ENCODE data around the gene CYSTM1. TPM values are rescaled to one million over a fixed set of nuclear protein-coding genes. Genes with fewer than 3 reads are reported as not detected.

Gene CYSTM1
- total RNA-seq, 2 donors from 2014 or later = 37.0 to 51.7 TPM

DNA sequence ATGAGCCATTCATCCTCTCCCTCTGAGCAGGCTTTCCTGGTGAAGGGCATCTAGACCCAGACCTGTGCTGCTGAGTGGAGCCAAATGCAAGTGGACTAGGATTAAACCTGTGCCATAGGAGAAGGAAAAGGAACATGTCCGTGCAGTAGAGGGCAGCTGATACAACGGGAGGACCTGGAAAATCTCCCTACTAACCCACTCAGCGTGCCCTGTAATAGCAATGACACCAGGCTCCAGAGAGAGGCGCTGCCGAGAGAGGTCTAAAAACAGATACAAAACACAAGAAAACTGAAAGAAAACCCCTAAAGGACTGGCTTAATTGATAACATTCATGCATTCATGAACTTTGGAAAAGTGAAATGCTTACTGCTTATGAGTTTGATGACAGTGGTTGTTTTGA is 67.1 kb downstream of the CYSTM1 start:
- DNase-seq (ENCODE audit: low spot score) = no peak
- TF ChIP-seq CTCF (IDR thresholded peaks at IDR 0.05) (no peak), POLR2A (IDR thresholded peaks at IDR 0.05) (no peak), POLR2AphosphoS5 (IDR thresholded peaks at IDR 0.05) (no peak)
- intact Hi-C loops (cut with DNase I) = loop anchor here (2.0 kb wide), 1 partner anchor 105 kb away; the partner anchor contains the start of gene HBEGF
- H3K4me1 ChIP-seq (replicated peaks) = peaks cover 4% of the 10 kb centered on the region
- 83% methylated on average over 5 of the region's 5 CpGs for WGBS
- H3K4me3 ChIP-seq = no peak overlapping the region
- peak overlapping the region in 1 of 2 donors; percentile 13 for H3K27ac ChIP-seq
- no peaks in the 10 kb centered on the region for H3K9me3 ChIP-seq
- H3K36me3 ChIP-seq = no peaks in the 10 kb centered on the region
- no peaks in the 10 kb centered on the region for H3K27me3 ChIP-seq (replicated peaks; ENCODE audit: insufficient read depth)

- TF ChIP-seq POLR2AphosphoS5 (IDR thresholded peaks at IDR 0.05) (no peak), POLR2A (IDR thresholded peaks at IDR 0.05) (no peak), CTCF (IDR thresholded peaks at IDR 0.05) (no peak)
- no peaks in the 10 kb centered on the region for H3K9me3 ChIP-seq
- H3K36me3 ChIP-seq = no peaks in the 10 kb centered on the region
- H3K4me1 ChIP-seq (replicated peaks) = peaks cover 4% of the 10 kb centered on the region
- intact Hi-C loops (cut with DNase I) = loop anchor here (2.0 kb wide), 1 partner anchor 104 kb away; the partner anchor contains the start of gene HBEGF
- no peak overlapping the region for H3K27ac ChIP-seq
- WGBS = 66% methylated on average over 4 of the region's 4 CpGs
- H3K27me3 ChIP-seq (replicated peaks; ENCODE audit: insufficient read depth) = no peaks in the 10 kb centered on the region
- no peak for DNase-seq (ENCODE audit: low spot score)
- no peak overlapping the region for H3K4me3 ChIP-seq
Measured at GRCh38 chr5:140242890-140243585, 68.0 kb downstream of the CYSTM1 start.

DNA sequence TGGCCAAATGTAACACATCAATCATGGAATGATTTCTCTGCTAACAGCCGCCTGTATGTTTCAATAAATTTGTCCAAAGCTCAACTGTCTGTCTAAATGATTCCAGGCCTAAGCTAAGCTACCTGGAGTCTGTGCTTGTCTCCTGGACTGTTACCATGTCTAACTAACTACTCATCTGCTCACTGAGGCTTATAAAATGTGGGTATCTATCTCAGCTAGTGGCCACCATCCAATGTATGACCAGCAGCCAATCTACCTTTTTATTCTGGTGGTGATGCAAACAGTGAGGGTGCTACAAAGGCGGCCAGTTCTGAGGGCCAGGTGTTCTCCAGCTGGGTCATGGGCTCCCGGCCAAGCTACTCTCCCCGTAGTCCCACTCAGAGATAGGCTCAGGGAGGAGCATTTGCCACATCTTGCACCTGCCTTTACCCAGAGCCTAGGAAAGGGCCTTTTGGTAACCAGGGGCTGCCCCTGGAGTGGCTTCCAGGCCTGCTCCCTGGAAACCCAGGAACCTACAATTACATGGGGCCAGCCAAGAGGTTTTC is 68.8 kb downstream of the CYSTM1 start:
- Histone ChIP-seq H3K36me3 (no peaks in the 10 kb centered on the region), H3K4me3 (no peak overlapping the region), H3K27ac (no peak overlapping the region), H3K9me3 (no peaks in the 10 kb centered on the region), H3K27me3 (replicated peaks; ENCODE audit: insufficient read depth) (no peaks in the 10 kb centered on the region), H3K4me1 (replicated peaks) (peaks cover 4% of the 10 kb centered on the region)
- intact Hi-C loops (cut with DNase I) = loop anchor here (2.0 kb wide), 2 partner anchors 103 to 113 kb away; partner anchors contain the start of gene HBEGF
- 67% methylated on average over 4 of the region's 4 CpGs for WGBS
- TF ChIP-seq POLR2AphosphoS5 (IDR thresholded peaks at IDR 0.05) = no peak
- no peak for TF ChIP-seq CTCF (IDR thresholded peaks at IDR 0.05)
- no peak for TF ChIP-seq POLR2A (IDR thresholded peaks at IDR 0.05)
- DNase-seq (ENCODE audit: low spot score) = no peak

DNA sequence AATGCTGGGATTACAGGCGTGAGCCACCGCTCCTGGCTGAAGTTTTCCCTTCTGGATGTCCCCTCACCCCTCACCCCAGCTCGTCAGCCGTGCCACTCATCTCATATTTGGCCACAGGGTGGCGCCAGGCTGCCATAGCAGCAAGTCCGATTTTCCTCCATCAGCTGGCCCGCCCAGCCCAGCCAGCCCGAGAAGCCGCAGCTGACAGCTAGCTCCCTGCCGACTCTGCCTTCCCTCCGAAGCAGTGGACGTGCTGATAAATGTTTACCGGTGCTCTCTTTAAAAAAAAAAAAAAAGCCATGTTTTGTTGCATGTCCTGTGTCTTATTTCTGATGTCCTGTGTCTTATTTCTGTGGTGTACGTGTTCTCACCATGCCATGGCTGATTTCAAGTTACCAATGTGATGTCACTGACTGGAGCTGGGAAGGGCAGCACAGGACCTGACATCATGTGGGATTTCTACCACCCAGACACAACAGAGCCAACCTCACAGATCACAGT is 69.6 kb downstream of the CYSTM1 start:
- H3K9me3 ChIP-seq = no peaks in the 10 kb centered on the region
- TF ChIP-seq POLR2A (IDR thresholded peaks at IDR 0.05) = no peak
- TF ChIP-seq CTCF (IDR thresholded peaks at IDR 0.05) = peak; percentile 71 to 96 (median 94)
- TF ChIP-seq POLR2AphosphoS5 (IDR thresholded peaks at IDR 0.05) = peak; percentile 83
- no peak overlapping the region for H3K4me3 ChIP-seq
- no peaks in the 10 kb centered on the region for H3K36me3 ChIP-seq
- peaks cover 4% of the 10 kb centered on the region for H3K4me1 ChIP-seq (replicated peaks)
- DNase-seq (ENCODE audit: low spot score) = peak; percentile 90
- intact Hi-C loops (cut with DNase I) = loop anchor here (2.0 kb wide), 1 partner anchor 112 kb away; no protein-coding TSS in a partner anchor
- H3K27me3 ChIP-seq (replicated peaks; ENCODE audit: insufficient read depth) = no peaks in the 10 kb centered on the region
- no peak overlapping the region for H3K27ac ChIP-seq
- WGBS = 12% methylated on average over 14 of the region's 14 CpGs
